Psoas muscle (tissue), 8 donors: ENCODE data around the gene ARHGEF33. TPM values are rescaled to one million over a fixed set of nuclear protein-coding genes. Genes with fewer than 3 reads are reported as not detected.
"Not testable (repeated sequence)": the region's sequence is repeated elsewhere in the genome, so short reads cannot be mapped to it uniquely, and the experiment has no call there.

Source experiments
- ATAC-seq, 4 donors: fragments of 200-7000 bp; cut with Tn5 transposase; one replicate each; pipeline ENCODE4 v1.9.1; 2020; ENCODE audit warnings: moderate library complexity in 3 of 4, mild to moderate bottlenecking in 2 of 4
- DNase-seq, 2 donors: peaks; one replicate each; pipeline ENCODE4 v3.0.0-alpha.2; 2020
- H3K27ac ChIP-seq: fragments of 200-600 bp; one replicate; pipeline ENCODE4 v1.8.0; 2022
- H3K27me3 ChIP-seq, 3 donors: fragments of 200-600 bp in 1 of 3; one replicate each; pipeline versions ENCODE4 v1.6.1 to v1.8.0; 2013 to 2022; ENCODE audit warnings: low read length in 2 of 3, mild to moderate bottlenecking in 2 of 3, moderate library complexity in 1 of 3; ENCODE audit not compliant: insufficient read depth in 3 of 3
- H3K36me3 ChIP-seq, 2 donors: fragments of 200-600 bp in 1 of 2; one replicate each; pipeline versions ENCODE4 v1.6.1 to v1.8.0; 2013 to 2022; ENCODE audit warnings: low read depth in 1 of 2, mild to moderate bottlenecking in 1 of 2, moderate library complexity in 1 of 2; ENCODE audit not compliant: insufficient read depth in 1 of 2
- H3K4me1 ChIP-seq: fragments of 200-600 bp; one replicate; pipeline ENCODE4 v1.8.0; 2022
- H3K4me3 ChIP-seq: fragments of 200-600 bp; one replicate; pipeline ENCODE4 v1.8.0; 2022; ENCODE audit warnings: mild to moderate bottlenecking
- H3K9me3 ChIP-seq: fragments of 200-600 bp; one replicate; pipeline ENCODE4 v1.8.0; 2022
- CTCF ChIP-seq: fragments of 200-600 bp; IDR thresholded peaks from one replicate; pipeline ENCODE4 v1.8.0; 2022; ENCODE audit warnings: antibody characterized with exemption
- WGBS, 3 donors: extraction: QIAGEN DNeasy Blood & Tissue Kit; methylation state at CpG; one replicate each; pipeline versions ENCODE4 v1.1.6 to v1.1.7; 2013; 5-methylcytosine and 5-hydroxymethylcytosine counted together
- intact Hi-C, 2 donors: fragments of 100-400 bp; cut with DNase I; formaldehyde crosslinking; loops; one replicate each; pipeline versions ENCODE4 v1.11.0 to v1.14.2; 2022
- polyA plus RNA-seq, 3 donors: library from polyadenylated mRNA; stranded (reverse); fragments of 200-250 nt; gene quantifications; one replicate each; pipeline ENCODE4 v1.2.3, GENCODE V29; 2013
- total RNA-seq, 4 donors: library from RNA; stranded (reverse); fragmentation: NEBNext Ultra II Directional in 2 of 4; extraction: Animal tissue kit (Norgen Biotek cat#: 25700) in 2 of 4; gene quantifications; one replicate each; pipeline versions ENCODE4 v1.2.1 to v1.2.4, GENCODE V29; 2021 to 2023
- donor health status: healthy with polysubstance abuse.
- donor health status: DM: no; HTN: no; CAD: no; lungs with moderate emphysema.
- donor health status: Bipolar disorder and iron deficiency.
- donor health status: healthy.
- donor health status: DM: yes; HTN: yes; CAD: no.
- donor health status: DM: no; HTN: no; CAD: no.
- donor health status: DM: no; HTN: no; CAD: no.
- donor health status: DM: yes; HTN: yes; CAD: no.

The ARHGEF33 gene
- total and polyA plus RNA-seq, 7 donors, result 0.03 to 0.58 (median 0.15) TPM

DNA sequence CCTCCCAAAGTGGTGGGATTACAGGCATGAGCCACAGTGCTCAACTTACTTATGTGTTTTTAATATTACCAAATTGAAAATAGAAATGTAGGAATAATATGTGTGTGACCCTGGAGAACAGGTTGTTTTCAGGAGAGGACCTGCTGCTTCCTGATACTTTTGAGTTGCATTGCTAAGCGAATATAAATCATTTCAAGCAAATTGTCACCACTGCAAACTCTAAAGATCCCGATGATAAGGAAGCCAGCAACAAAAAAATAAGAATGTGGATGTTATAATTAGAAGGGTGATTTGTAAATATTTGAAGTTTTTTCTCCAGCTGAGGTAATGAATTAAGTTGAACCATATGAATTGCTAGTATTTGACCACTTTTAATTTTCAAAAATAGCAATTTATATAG, 40.9 kb downstream of the ARHGEF33 start:
- Histone ChIP-seq H3K4me3 (no peak overlapping the region), H3K4me1 (no peaks in the 10 kb centered on the region), H3K27me3 (no peaks in the 10 kb centered on the region), H3K9me3 (no peaks in the 10 kb centered on the region), H3K27ac (no peak overlapping the region), H3K36me3 (no peaks in the 10 kb centered on the region)
- TF ChIP-seq CTCF, result no peak
- intact Hi-C loops, result no loop called here
- ATAC-seq, result no peak
- DNase-seq, result no peak
- WGBS, 3 donors, result 86 to 89% (median 87%) methylated on average over 2 of the region's 2 CpGs

- no peak for TF ChIP-seq CTCF
Observed at GRCh38 chr2:38932586-38932985, 42.9 kb downstream of the ARHGEF33 start.

DNA sequence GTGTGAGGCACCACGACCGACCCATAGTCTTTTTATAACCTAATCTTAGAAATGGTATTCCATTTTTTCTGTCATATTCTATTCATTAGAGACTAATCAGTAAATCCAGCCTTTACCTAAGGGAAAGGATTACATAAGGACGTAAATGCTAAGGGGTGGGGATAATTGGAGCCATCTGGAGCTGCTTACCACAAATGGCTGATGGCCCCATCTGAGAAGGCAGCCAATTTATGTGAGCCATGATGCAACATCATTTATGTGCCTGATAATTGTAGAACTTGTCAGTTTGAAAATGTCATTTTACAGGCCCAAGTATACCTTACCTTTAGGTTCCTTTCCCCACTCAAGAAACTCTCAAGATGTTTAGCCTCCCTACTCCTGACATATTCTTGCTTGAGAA, 44.0 kb downstream of the ARHGEF33 start:
- DNase-seq (no peak), ATAC-seq (no peak)
- no peak overlapping the region for H3K27ac ChIP-seq
- no peak for TF ChIP-seq CTCF
- intact Hi-C loops, result no loop called here
- H3K36me3 ChIP-seq, result no peaks in the 10 kb centered on the region
- no peak overlapping the region for H3K4me3 ChIP-seq
- H3K9me3 ChIP-seq, result no peaks in the 10 kb centered on the region
- WGBS, 3 donors, result 78 to 90% (median 87%) methylated on average over 3 of the region's 3 CpGs
- H3K4me1 ChIP-seq, result no peaks in the 10 kb centered on the region
- no peaks in the 10 kb centered on the region for H3K27me3 ChIP-seq

More at GRCh38 chr2:38932586-38932985, 42.9 kb downstream of the ARHGEF33 start:
- H3K36me3 ChIP-seq, result no peaks in the 10 kb centered on the region
- intact Hi-C loops, result no loop called here
- no peak overlapping the region for H3K4me3 ChIP-seq
- H3K9me3 ChIP-seq, result no peaks in the 10 kb centered on the region
- no peaks in the 10 kb centered on the region for H3K27me3 ChIP-seq
- 17 to 50% (median 36%) methylated on average over 1 of the region's 1 CpG for WGBS, 3 donors
- no peaks in the 10 kb centered on the region for H3K4me1 ChIP-seq
- no peak for ATAC-seq
- DNase-seq, result no peak
- H3K27ac ChIP-seq, result no peak overlapping the region

DNA sequence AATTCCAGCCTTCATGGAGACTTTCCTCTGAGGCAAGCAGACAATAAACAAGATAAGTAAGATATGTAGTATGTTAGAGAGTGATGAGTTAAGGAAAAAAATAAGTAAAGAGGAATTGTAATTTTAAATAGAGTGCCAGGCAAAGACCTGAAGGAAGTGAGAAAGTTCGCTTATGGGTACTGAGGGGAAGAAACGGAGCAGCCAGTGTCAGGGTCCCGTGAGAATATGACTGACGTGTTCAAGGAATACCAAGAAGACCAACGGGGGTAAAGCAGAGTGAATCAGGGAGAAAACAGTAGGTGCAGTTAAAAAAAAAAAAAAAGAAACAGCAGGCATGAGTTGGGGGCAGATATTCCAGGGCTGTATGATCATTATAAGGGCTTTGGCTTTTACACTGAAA, 45.1 kb downstream of the ARHGEF33 start:
- no peaks in the 10 kb centered on the region for H3K36me3 ChIP-seq
- no peaks in the 10 kb centered on the region for H3K4me1 ChIP-seq
- intact Hi-C loops, result no loop called here
- no peak overlapping the region for H3K27ac ChIP-seq
- no peak overlapping the region for H3K4me3 ChIP-seq
- H3K27me3 ChIP-seq, result no peaks in the 10 kb centered on the region
- WGBS, 3 donors, result 66 to 72% (median 69%) methylated on average over 5 of the region's 5 CpGs
- DNase-seq, result no peak
- TF ChIP-seq CTCF, result no peak
- ATAC-seq, result no peak
- H3K9me3 ChIP-seq, result no peaks in the 10 kb centered on the region

DNA sequence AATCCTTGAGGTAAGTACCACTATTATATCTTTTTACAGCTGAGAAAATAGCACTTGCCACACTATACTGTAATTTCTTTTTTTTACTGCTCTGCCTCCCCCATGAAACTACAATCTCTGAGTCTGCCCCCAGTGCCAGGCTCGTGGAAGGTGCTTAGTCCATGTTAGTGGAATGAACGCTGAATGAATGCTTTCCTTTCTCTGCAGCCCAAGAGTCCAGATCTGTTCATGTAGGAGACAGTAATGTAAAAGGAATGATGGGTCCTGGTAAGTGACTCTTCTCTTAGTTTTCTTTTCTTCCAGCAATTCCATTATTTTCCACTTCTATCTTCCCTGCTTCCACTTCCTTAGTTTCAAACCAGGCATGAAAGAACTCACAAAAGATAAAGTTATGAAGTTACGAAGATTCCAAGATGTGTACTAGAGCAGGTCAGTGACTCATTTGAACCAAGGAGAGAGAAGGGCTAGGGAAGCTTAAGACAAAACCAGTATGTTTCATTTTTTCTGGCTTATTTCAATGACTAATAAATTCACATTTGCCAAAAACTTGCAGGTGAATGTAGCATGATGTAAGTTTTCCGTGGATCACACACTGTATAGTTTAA, 46.0 kb downstream of the ARHGEF33 start:
- intact Hi-C loops, result no loop called here
- no peak for TF ChIP-seq CTCF
- no peaks in the 10 kb centered on the region for H3K36me3 ChIP-seq
- WGBS, 3 donors, result 86 to 92% (median 89%) methylated on average over 4 of the region's 4 CpGs
- ATAC-seq (no peak), DNase-seq (no peak)
- H3K27ac ChIP-seq, result no peak overlapping the region
- H3K9me3 ChIP-seq, result no peaks in the 10 kb centered on the region
- H3K27me3 ChIP-seq, result no peaks in the 10 kb centered on the region
- no peaks in the 10 kb centered on the region for H3K4me1 ChIP-seq
- H3K4me3 ChIP-seq, result no peak overlapping the region

- H3K27me3 ChIP-seq, H3K27ac ChIP-seq, H3K4me3 ChIP-seq, intact Hi-C loops, H3K9me3 ChIP-seq, H3K4me1 ChIP-seq, DNase-seq, ATAC-seq, H3K36me3 ChIP-seq: not testable (repeated sequence)
- WGBS, 3 donors, result 91 to 93% (median 92%) methylated on average over 6 of the region's 6 CpGs
Observed at GRCh38 chr2:38936516-38936915, 46.8 kb downstream of the ARHGEF33 start.
